Astrocyte (in vitro differentiated cells and primary cell): ENCODE measurements around the gene CEP350. TPM values are rescaled to one million over a fixed set of nuclear protein-coding genes. Genes with fewer than 3 reads are reported as not detected.

ENCODE experiments used
- DNase-seq: peaks from one replicate; pipeline ENCODE4 v3.0.0-alpha.2; 2010; ENCODE audit warnings: low read depth
- FAIRE-seq: peaks from 2 replicates; lab custom pipeline; 2011; peaks lifted over from hg19 to GRCh38; lab: Jason Lieb, UNC
- H2AFZ ChIP-seq: 2 replicates; pipeline ENCODE4 v1.6.0; 2012; ENCODE audit warnings: low read depth, low read length, inconsistent platforms
- H3K27ac ChIP-seq: 2 replicates; pipeline ENCODE4 v1.5.1; 2011; ENCODE audit warnings: low read depth, low read length, inconsistent platforms
- H3K27me3 ChIP-seq: 2 replicates; pipeline ENCODE4 v1.6.0; 2011; ENCODE audit warnings: low read length, inconsistent platforms; ENCODE audit not compliant: insufficient read depth
- H3K36me3 ChIP-seq: 2 replicates; pipeline ENCODE4 v1.5.1; 2011; ENCODE audit warnings: low read length, inconsistent platforms; ENCODE audit not compliant: insufficient read depth
- H3K4me1 ChIP-seq: 2 replicates; pipeline ENCODE4 v1.5.1; 2011; ENCODE audit warnings: low read length, inconsistent platforms; ENCODE audit not compliant: insufficient read depth
- H3K4me2 ChIP-seq: 2 replicates; pipeline ENCODE4 v1.6.0; 2012; ENCODE audit warnings: low read length, inconsistent platforms
- H3K4me3 ChIP-seq: 2 replicates; pipeline ENCODE4 v1.5.1; 2011; ENCODE audit warnings: low read depth, mild to moderate bottlenecking, low read length, inconsistent platforms; ENCODE audit not compliant: insufficient read depth
- H3K79me2 ChIP-seq: 2 replicates; pipeline ENCODE4 v1.6.0; 2012; ENCODE audit warnings: mild to moderate bottlenecking, low read length, inconsistent platforms; ENCODE audit not compliant: insufficient read depth
- H3K9ac ChIP-seq: 2 replicates; pipeline ENCODE4 v1.6.0; 2012; ENCODE audit warnings: mild to moderate bottlenecking, low read length, inconsistent platforms
- H3K9me3 ChIP-seq: 2 replicates; pipeline ENCODE4 v1.5.1; 2012; ENCODE audit warnings: low read depth, mild to moderate bottlenecking, low read length, inconsistent platforms; ENCODE audit not compliant: insufficient read depth
- H4K20me1 ChIP-seq: 2 replicates; pipeline ENCODE4 v1.6.0; 2012; ENCODE audit warnings: low read length, inconsistent platforms; ENCODE audit not compliant: insufficient read depth
- H3K27ac Mint-ChIP-seq: one replicate; pipeline ENCODE4 v1.8.0; 2021; ENCODE audit warnings: mild to moderate bottlenecking, mixed read lengths; ENCODE audit not compliant: unreplicated experiment
- H3K27me3 Mint-ChIP-seq: one replicate; pipeline ENCODE4 v1.8.0; 2021; ENCODE audit warnings: low read depth, mixed read lengths; ENCODE audit not compliant: unreplicated experiment
- H3K36me3 Mint-ChIP-seq: one replicate; pipeline ENCODE4 v1.8.0; 2021; ENCODE audit warnings: low read depth, mixed read lengths; ENCODE audit not compliant: unreplicated experiment
- H3K4me1 Mint-ChIP-seq: one replicate; pipeline ENCODE4 v1.8.0; 2021; ENCODE audit warnings: low read depth, mixed read lengths; ENCODE audit not compliant: unreplicated experiment
- H3K4me3 Mint-ChIP-seq: one replicate; pipeline ENCODE4 v1.8.0; 2021; ENCODE audit warnings: mild to moderate bottlenecking, moderate library complexity, mixed read lengths; ENCODE audit not compliant: unreplicated experiment
- H3K9me3 Mint-ChIP-seq: one replicate; pipeline ENCODE4 v1.8.0; 2021; ENCODE audit warnings: mild to moderate bottlenecking, mixed read lengths; ENCODE audit not compliant: unreplicated experiment
- CTCF ChIP-seq: IDR thresholded peaks from 2 replicates; pipeline ENCODE4 v1.5.1; 2011; ENCODE audit warnings: low read depth, mild to moderate bottlenecking, inconsistent platforms, low read length, moderate library complexity; ENCODE audit not compliant: insufficient read depth
- EZH2 ChIP-seq: IDR thresholded peaks from 2 replicates; pipeline ENCODE4 v1.6.1; 2012; ENCODE audit warnings: mild to moderate bottlenecking, low read length, inconsistent platforms; ENCODE audit not compliant: insufficient read depth
- total RNA-seq: library from RNA; stranded (reverse); gene quantifications from 2 replicates; pipeline ENCODE4 v1.2.1, GENCODE V29; 2021

CEP350 gene
- total RNA-seq, 1 donor from 2014 or later: 29.2 TPM

- TF ChIP-seq EZH2 (no peak), CTCF (no peak)
- H2AFZ ChIP-seq: no peak overlapping the region
Measured at GRCh38 chr1:179939941-179940340, 14.7 kb upstream of the CEP350 start.

GRCh38 chr1:179941454-179941853 lies 13.2 kb upstream of the CEP350 start:
- Histone ChIP-seq H4K20me1 (no peaks in the 10 kb centered on the region), H3K4me2 (no peak overlapping the region), H2AFZ (no peak overlapping the region), H3K36me3 (no peaks in the 10 kb centered on the region), H3K27ac (no peak overlapping the region), H3K9me3 (no peaks in the 10 kb centered on the region), H3K27me3 (no peaks in the 10 kb centered on the region), H3K9ac (no peak overlapping the region), H3K4me1 (no peaks in the 10 kb centered on the region), H3K4me3 (no peak overlapping the region), H3K79me2 (no peaks in the 10 kb centered on the region)
- H3K4me1 Mint-ChIP-seq: no peaks in the 10 kb centered on the region
- FAIRE-seq: no peak
- TF ChIP-seq CTCF (no peak), EZH2 (no peak)
- no peaks in the 10 kb centered on the region for H3K36me3 Mint-ChIP-seq
- DNase-seq: no peak
- H3K4me3 Mint-ChIP-seq: no peak overlapping the region
- H3K27ac Mint-ChIP-seq: no peak overlapping the region
- H3K27me3 Mint-ChIP-seq: no peaks in the 10 kb centered on the region
- H3K9me3 Mint-ChIP-seq: no peaks in the 10 kb centered on the region

More at GRCh38 chr1:179939941-179940340, 14.7 kb upstream of the CEP350 start:
- Histone ChIP-seq H3K4me2 (no peak overlapping the region), H3K9me3 (no peaks in the 10 kb centered on the region), H3K36me3 (no peaks in the 10 kb centered on the region), H4K20me1 (no peaks in the 10 kb centered on the region), H3K9ac (no peak overlapping the region), H3K4me3 (no peak overlapping the region), H3K79me2 (no peaks in the 10 kb centered on the region), H3K4me1 (no peaks in the 10 kb centered on the region), H3K27me3 (peaks cover 2% of the 10 kb centered on the region), H3K27ac (no peak overlapping the region)
- DNase-seq (no peak), FAIRE-seq (no peak)
- Mint-ChIP-seq H3K9me3 (no peaks in the 10 kb centered on the region), H3K27ac (no peak overlapping the region), H3K4me1 (no peaks in the 10 kb centered on the region), H3K4me3 (no peak overlapping the region), H3K36me3 (no peaks in the 10 kb centered on the region), H3K27me3 (no peaks in the 10 kb centered on the region)

- Mint-ChIP-seq H3K4me3 (no peak overlapping the region), H3K9me3 (no peaks in the 10 kb centered on the region), H3K36me3 (no peaks in the 10 kb centered on the region), H3K27me3 (no peaks in the 10 kb centered on the region), H3K4me1 (peaks cover 1% of the 10 kb centered on the region), H3K27ac (no peak overlapping the region)
- Histone ChIP-seq H3K9ac (no peak overlapping the region), H3K4me2 (no peak overlapping the region), H3K9me3 (no peaks in the 10 kb centered on the region), H3K79me2 (peaks cover 11% of the 10 kb centered on the region), H2AFZ (no peak overlapping the region), H3K4me3 (no peak overlapping the region), H3K36me3 (no peaks in the 10 kb centered on the region), H3K27ac (no peak overlapping the region), H3K4me1 (peaks cover 6% of the 10 kb centered on the region), H4K20me1 (peaks cover 5% of the 10 kb centered on the region), H3K27me3 (no peaks in the 10 kb centered on the region)
- no peak for FAIRE-seq
- TF ChIP-seq EZH2 (no peak), CTCF (no peak)
- DNase-seq: no peak
Measured at GRCh38 chr1:179950651-179951050, 4.0 kb upstream of the CEP350 start.
